GM11168 (cell line): Measurements from ENCODE around the gene NFATC2.

ENCODE experiments used
- in situ Hi-C: fragments of 300-500 bp; cut with MboI; formaldehyde crosslinking; loops from one replicate; pipeline ENCODE4 v1.12.0; 2022; ENCODE audit warnings: low sequenced_read_pairs; ENCODE audit not compliant: unreplicated experiment

Gene NFATC2

GRCh38 chr20:51425347-51426106 lies 117.0 kb downstream of the NFATC2 start:
- in situ Hi-C loops: no loop called here

GRCh38 chr20:51424270-51425117 lies 118.0 kb downstream of the NFATC2 start:
- in situ Hi-C loops: no loop called here

GRCh38 chr20:51423810-51424209 lies 118.7 kb downstream of the NFATC2 start:
- in situ Hi-C loops: no loop called here

GRCh38 chr20:51423290-51423667 lies 119.2 kb downstream of the NFATC2 start:
- in situ Hi-C loops: no loop called here

- in situ Hi-C loops: no loop called here
These were observed 119.8 kb downstream of the NFATC2 start for GRCh38 chr20:51422514-51423289.

GRCh38 chr20:51420805-51421204 lies 121.7 kb downstream of the NFATC2 start:
- in situ Hi-C loops: no loop called here

GRCh38 chr20:51420111-51420510 lies 122.4 kb downstream of the NFATC2 start:
- in situ Hi-C loops: no loop called here

GRCh38 chr20:51419646-51420045 lies 122.9 kb downstream of the NFATC2 start:
- in situ Hi-C loops: no loop called here

- in situ Hi-C loops: no loop called here
These were observed 123.3 kb downstream of the NFATC2 start for GRCh38 chr20:51419231-51419630.

GRCh38 chr20:51418137-51418529 lies 124.4 kb downstream of the NFATC2 start:
- in situ Hi-C loops: no loop called here

GRCh38 chr20:51417250-51418136 lies 125.0 kb downstream of the NFATC2 start:
- in situ Hi-C loops: no loop called here

GRCh38 chr20:51416532-51417249 lies 125.8 kb downstream of the NFATC2 start:
- in situ Hi-C loops: no loop called here

- in situ Hi-C loops: no loop called here
These were observed 128.7 kb downstream of the NFATC2 start for GRCh38 chr20:51413857-51414256.

- in situ Hi-C loops: no loop called here
These were observed 129.5 kb downstream of the NFATC2 start for GRCh38 chr20:51412951-51413481.

- in situ Hi-C loops: no loop called here
These were observed 130.1 kb downstream of the NFATC2 start for GRCh38 chr20:51412333-51412871.

- in situ Hi-C loops: no loop called here
These were observed 130.6 kb downstream of the NFATC2 start for GRCh38 chr20:51411870-51412269.

- in situ Hi-C loops: no loop called here
These were observed 131.8 kb downstream of the NFATC2 start for GRCh38 chr20:51410586-51411325.
